ENCODE data around the gene CHST15.

Gene CHST15

DNA sequence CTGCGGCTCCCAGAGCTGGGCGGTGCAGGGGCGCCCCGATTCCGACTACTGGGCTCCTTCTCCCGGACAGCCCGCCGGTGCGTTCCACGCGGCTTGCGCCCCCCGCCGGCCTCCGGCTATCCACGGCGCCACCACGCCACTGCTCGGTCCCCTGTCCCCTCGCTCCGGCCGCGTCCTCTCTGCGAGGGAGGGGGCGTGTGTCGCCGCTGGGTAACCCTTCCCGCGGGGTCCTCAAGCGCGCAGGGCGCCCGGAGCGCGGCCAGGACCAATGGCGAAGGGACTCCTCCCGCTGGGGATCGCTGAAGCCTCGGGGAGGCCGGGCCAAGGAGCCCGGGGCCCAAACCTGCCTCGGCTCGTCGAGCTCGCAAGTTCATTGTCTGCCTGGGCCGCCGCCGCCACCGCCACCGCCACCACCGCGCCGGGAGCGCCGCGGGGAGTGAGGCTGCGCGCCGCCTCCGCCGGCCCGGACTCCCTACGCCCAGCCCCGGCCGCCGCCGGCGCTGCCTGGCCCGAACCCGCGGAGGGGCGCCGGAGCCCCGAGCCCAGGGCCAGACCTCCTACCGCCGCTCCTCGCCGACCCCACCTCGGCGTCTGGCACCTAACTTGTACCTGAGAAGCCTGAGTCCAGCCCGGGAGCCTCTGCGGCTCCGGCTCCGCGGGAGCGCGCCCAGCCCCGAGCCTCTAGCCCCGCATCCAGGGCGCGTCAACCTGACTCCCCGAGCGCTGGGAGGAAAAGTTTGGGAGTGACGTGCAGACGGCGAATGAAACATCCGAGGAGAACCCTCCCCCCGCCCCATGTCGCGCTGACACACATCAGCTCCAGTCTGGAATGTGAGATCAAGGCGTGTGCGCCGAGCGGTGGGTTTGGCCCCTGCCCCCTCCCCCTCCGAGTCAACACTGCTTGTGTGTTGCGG lies at the start of gene CHST15:
CHST15 (minus strand) TSS at position 739 of the 914 bp plus-strand sequence. CDS start 47,386 bp downstream, outside the sequence.
- TF ChIP-seq, protein P1, sequence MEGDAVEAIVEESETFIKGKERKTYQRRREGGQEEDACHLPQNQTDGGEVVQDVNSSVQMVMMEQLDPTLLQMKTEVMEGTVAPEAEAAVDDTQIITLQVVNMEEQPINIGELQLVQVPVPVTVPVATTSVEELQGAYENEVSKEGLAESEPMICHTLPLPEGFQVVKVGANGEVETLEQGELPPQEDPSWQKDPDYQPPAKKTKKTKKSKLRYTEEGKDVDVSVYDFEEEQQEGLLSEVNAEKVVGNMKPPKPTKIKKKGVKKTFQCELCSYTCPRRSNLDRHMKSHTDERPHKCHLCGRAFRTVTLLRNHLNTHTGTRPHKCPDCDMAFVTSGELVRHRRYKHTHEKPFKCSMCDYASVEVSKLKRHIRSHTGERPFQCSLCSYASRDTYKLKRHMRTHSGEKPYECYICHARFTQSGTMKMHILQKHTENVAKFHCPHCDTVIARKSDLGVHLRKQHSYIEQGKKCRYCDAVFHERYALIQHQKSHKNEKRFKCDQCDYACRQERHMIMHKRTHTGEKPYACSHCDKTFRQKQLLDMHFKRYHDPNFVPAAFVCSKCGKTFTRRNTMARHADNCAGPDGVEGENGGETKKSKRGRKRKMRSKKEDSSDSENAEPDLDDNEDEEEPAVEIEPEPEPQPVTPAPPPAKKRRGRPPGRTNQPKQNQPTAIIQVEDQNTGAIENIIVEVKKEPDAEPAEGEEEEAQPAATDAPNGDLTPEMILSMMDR (IDR thresholded peaks at IDR 0.05; ENCODE audit: borderline replicate concordance, insufficient read depth, low read depth, low read length): no peak
- no peak within 1 kb of the TSS for H3K4me3 ChIP-seq (ENCODE audit: low read depth, low read length)

DNA sequence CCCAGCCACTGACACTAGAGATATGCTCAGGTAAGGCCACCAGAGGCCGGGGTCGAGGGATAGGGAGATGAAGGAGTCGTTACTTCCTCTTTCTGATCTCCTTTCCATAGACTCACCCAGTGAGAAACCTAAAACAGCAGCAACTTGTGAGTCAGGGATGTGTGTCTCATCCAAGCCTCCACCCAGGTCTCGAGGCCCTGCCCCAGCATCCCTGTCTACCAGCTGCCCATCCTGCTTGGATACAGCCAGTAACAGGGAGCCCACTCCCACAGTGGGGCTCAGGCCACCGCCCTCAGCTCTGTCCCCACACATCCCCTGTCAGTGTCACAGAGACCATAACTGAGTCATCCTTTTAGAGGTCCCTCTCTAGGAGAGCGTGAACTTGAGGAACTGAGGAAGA lies 49.6 kb upstream of the CHST15 start:
- TF ChIP-seq, protein P1 (IDR thresholded peaks at IDR 0.05; ENCODE audit: borderline replicate concordance, insufficient read depth, low read depth, low read length): no peak
- no peak overlapping the region for H3K4me3 ChIP-seq (ENCODE audit: low read depth, low read length)

DNA sequence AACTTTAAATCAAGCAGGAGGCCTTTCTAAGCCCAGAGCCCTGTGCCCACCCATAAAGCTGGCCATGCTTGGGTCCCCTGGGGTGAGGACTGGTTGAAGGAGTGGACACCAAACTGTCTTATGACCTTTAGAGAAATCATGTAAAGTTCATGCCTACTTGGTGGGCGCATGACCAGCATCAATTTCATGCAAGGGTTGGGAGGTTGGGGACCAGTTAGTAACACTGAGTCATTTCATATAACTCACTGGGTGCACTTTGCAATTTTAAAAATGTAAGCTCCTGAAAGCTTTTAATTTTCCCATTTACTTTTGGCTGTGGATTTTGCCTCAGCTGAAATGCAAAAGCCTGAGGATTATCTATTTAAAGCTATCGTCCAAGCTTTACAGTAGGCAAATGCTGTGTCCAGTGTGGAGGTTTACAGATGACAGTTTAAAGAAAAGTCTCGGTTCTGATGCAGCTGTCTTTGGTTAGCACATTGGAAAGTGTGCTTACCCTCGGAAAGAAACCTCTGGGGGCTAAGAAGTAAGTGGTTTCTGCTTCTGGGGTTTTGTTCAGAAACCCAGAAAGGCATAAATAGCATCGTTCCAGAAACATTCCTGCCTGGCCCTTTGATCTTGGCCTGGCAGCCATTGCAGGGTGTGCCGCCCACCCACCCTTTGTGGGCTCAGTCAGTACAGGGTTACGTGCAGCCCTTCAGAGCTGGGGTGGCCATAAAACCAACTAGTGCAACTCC lies 48.8 kb upstream of the CHST15 start:
- TF ChIP-seq, protein P1 (IDR thresholded peaks at IDR 0.05; ENCODE audit: borderline replicate concordance, insufficient read depth, low read depth, low read length): no peak
- no peak overlapping the region for H3K4me3 ChIP-seq (ENCODE audit: low read depth, low read length)

GRCh38 chr10:124138883-124139348 lies 45.5 kb upstream of the CHST15 start:
- no peak overlapping the region for H3K4me3 ChIP-seq (ENCODE audit: low read depth, low read length)
- TF ChIP-seq, protein P1 (IDR thresholded peaks at IDR 0.05; ENCODE audit: borderline replicate concordance, insufficient read depth, low read depth, low read length): no peak

GRCh38 chr10:124138195-124138882 lies 44.9 kb upstream of the CHST15 start:
- TF ChIP-seq, protein P1 (IDR thresholded peaks at IDR 0.05; ENCODE audit: borderline replicate concordance, insufficient read depth, low read depth, low read length): no peak
- H3K4me3 ChIP-seq (ENCODE audit: low read depth, low read length): no peak overlapping the region

- H3K4me3 ChIP-seq (ENCODE audit: low read depth, low read length): no peak overlapping the region
- TF ChIP-seq, protein P1 (IDR thresholded peaks at IDR 0.05; ENCODE audit: borderline replicate concordance, insufficient read depth, low read depth, low read length): no peak
These were observed 41.0 kb upstream of the CHST15 start for GRCh38 chr10:124134251-124134893.

Measured in GM12875 (cell line).